Nephron progenitor cell (in vitro differentiated cells): ENCODE measurements around the gene EXOC3.

Source experiments
- DNase-seq: peaks from one replicate; pipeline ENCODE4 v3.0.0; 2021
- H3K27ac Mint-ChIP-seq: 2 replicates; pipeline ENCODE4 v1.8.0; 2021; ENCODE audit warnings: mild to moderate bottlenecking, moderate library complexity, mixed read lengths
- H3K27me3 Mint-ChIP-seq: 2 replicates; pipeline ENCODE4 v1.8.0; 2021; ENCODE audit warnings: mild to moderate bottlenecking, low read depth, mixed read lengths; ENCODE audit not compliant: poor library complexity
- H3K36me3 Mint-ChIP-seq: 2 replicates; pipeline ENCODE4 v1.8.0; 2021; ENCODE audit warnings: low read depth, mixed read lengths
- H3K4me1 Mint-ChIP-seq: 2 replicates; pipeline ENCODE4 v1.8.0; 2021; ENCODE audit warnings: mixed read lengths
- H3K4me3 Mint-ChIP-seq: 2 replicates; pipeline ENCODE4 v1.8.0; 2021; ENCODE audit warnings: mild to moderate bottlenecking, moderate library complexity, mixed read lengths
- H3K9me3 Mint-ChIP-seq: 2 replicates; pipeline ENCODE4 v1.8.0; 2021; ENCODE audit warnings: mild to moderate bottlenecking, moderate library complexity, mixed read lengths
- CTCF ChIP-seq: fragments of 200-600 bp; sonication (generic); IDR thresholded peaks from 2 replicates; pipeline ENCODE4 v1.5.0; 2021; ENCODE audit warnings: antibody characterized with exemption

Gene EXOC3

GRCh38 chr5:463952-464351 is 21.0 kb downstream of the EXOC3 start:
- no peak for TF ChIP-seq CTCF
- no peak overlapping the region for H3K4me3 Mint-ChIP-seq
- H3K36me3 Mint-ChIP-seq, result peaks cover 44% of the 10 kb centered on the region
- no peaks in the 10 kb centered on the region for H3K9me3 Mint-ChIP-seq
- H3K27me3 Mint-ChIP-seq, result no peaks in the 10 kb centered on the region
- no peak for DNase-seq
- H3K4me1 Mint-ChIP-seq, result peaks cover 5% of the 10 kb centered on the region
- no peak overlapping the region for H3K27ac Mint-ChIP-seq

- no peaks in the 10 kb centered on the region for H3K9me3 Mint-ChIP-seq
- H3K36me3 Mint-ChIP-seq, result peaks cover 39% of the 10 kb centered on the region
- H3K27ac Mint-ChIP-seq, result peak overlapping the region; percentile 74
- peaks cover 5% of the 10 kb centered on the region for H3K4me1 Mint-ChIP-seq
- no peaks in the 10 kb centered on the region for H3K27me3 Mint-ChIP-seq
- TF ChIP-seq CTCF, result no peak
- DNase-seq, result no peak
- no peak overlapping the region for H3K4me3 Mint-ChIP-seq
Measured at GRCh38 chr5:464446-464842, 21.5 kb downstream of the EXOC3 start.

GRCh38 chr5:464843-465590 is 22.0 kb downstream of the EXOC3 start:
- H3K9me3 Mint-ChIP-seq, result no peaks in the 10 kb centered on the region
- no peak for TF ChIP-seq CTCF
- no peak overlapping the region for H3K4me3 Mint-ChIP-seq

GRCh38 chr5:465591-466403 is 22.8 kb downstream of the EXOC3 start:
- TF ChIP-seq CTCF, result no peak
- H3K4me3 Mint-ChIP-seq, result no peak overlapping the region
- DNase-seq, result no peak

More at GRCh38 chr5:464843-465590, 22.0 kb downstream of the EXOC3 start:
- peaks cover 5% of the 10 kb centered on the region for H3K4me1 Mint-ChIP-seq
- peak overlapping the region; percentile 74 for H3K27ac Mint-ChIP-seq
- no peaks in the 10 kb centered on the region for H3K27me3 Mint-ChIP-seq
- no peak for DNase-seq
- H3K36me3 Mint-ChIP-seq, result peaks cover 33% of the 10 kb centered on the region

GRCh38 chr5:466661-467310 is 23.8 kb downstream of the EXOC3 start:
- Mint-ChIP-seq H3K4me3 (no peak overlapping the region), H3K27ac (no peak overlapping the region), H3K36me3 (peaks cover 26% of the 10 kb centered on the region), H3K4me1 (peaks cover 16% of the 10 kb centered on the region), H3K27me3 (no peaks in the 10 kb centered on the region), H3K9me3 (no peaks in the 10 kb centered on the region)
- DNase-seq, result no peak
- TF ChIP-seq CTCF, result no peak

More at GRCh38 chr5:465591-466403, 22.8 kb downstream of the EXOC3 start:
- Mint-ChIP-seq H3K36me3 (peaks cover 26% of the 10 kb centered on the region), H3K4me1 (peaks cover 6% of the 10 kb centered on the region), H3K27me3 (no peaks in the 10 kb centered on the region), H3K27ac (no peak overlapping the region), H3K9me3 (no peaks in the 10 kb centered on the region)
